ENCODE results near the gene REEP1.

The REEP1 gene

GRCh38 chr2:86253424-86253823 is 84.0 kb downstream of the REEP1 start:
- TF ChIP-seq POLR2AphosphoS5 (IDR thresholded peaks at IDR 0.05; ENCODE audit: low read depth, low read length) (no peak), SIN3A (IDR thresholded peaks at IDR 0.05; ENCODE audit: borderline replicate concordance, insufficient read depth, low read length) (no peak), FOXP2 (optimal IDR thresholded peaks at IDR 0.05; ENCODE audit: borderline replicate concordance, extremely low read depth, extremely low read length, insufficient read depth) (no peak), REST (IDR thresholded peaks at IDR 0.05; ENCODE audit: insufficient read depth in 1 of 2, low read depth in 2 of 2, low read length in 2 of 2) (no peak), TAF1 (IDR thresholded peaks at IDR 0.05; ENCODE audit: borderline replicate concordance, insufficient read depth, low read length) (no peak)

- TF ChIP-seq SIN3A (IDR thresholded peaks at IDR 0.05; ENCODE audit: borderline replicate concordance, insufficient read depth, low read length) (no peak), REST (IDR thresholded peaks at IDR 0.05; ENCODE audit: insufficient read depth in 1 of 2, low read depth in 2 of 2, low read length in 2 of 2) (no peak), TAF1 (IDR thresholded peaks at IDR 0.05; ENCODE audit: borderline replicate concordance, insufficient read depth, low read length) (no peak), FOXP2 (optimal IDR thresholded peaks at IDR 0.05; ENCODE audit: borderline replicate concordance, extremely low read depth, extremely low read length, insufficient read depth) (no peak), POLR2AphosphoS5 (IDR thresholded peaks at IDR 0.05; ENCODE audit: low read depth, low read length) (no peak)
Observed at GRCh38 chr2:86251840-86252266, 85.6 kb downstream of the REEP1 start.

- no peak for TF ChIP-seq SIN3A (IDR thresholded peaks at IDR 0.05; ENCODE audit: borderline replicate concordance, insufficient read depth, low read length)
- TF ChIP-seq REST (IDR thresholded peaks at IDR 0.05; ENCODE audit: insufficient read depth in 1 of 2, low read depth in 2 of 2, low read length in 2 of 2): no peak
- TF ChIP-seq FOXP2 (optimal IDR thresholded peaks at IDR 0.05; ENCODE audit: borderline replicate concordance, extremely low read depth, extremely low read length, insufficient read depth): no peak
- TF ChIP-seq TAF1 (IDR thresholded peaks at IDR 0.05; ENCODE audit: borderline replicate concordance, insufficient read depth, low read length): no peak
- no peak for TF ChIP-seq POLR2AphosphoS5 (IDR thresholded peaks at IDR 0.05; ENCODE audit: low read depth, low read length)
Observed at GRCh38 chr2:86249579-86250391, 87.6 kb downstream of the REEP1 start.

GRCh38 chr2:86249176-86249575 is 88.2 kb downstream of the REEP1 start:
- TF ChIP-seq SIN3A (IDR thresholded peaks at IDR 0.05; ENCODE audit: borderline replicate concordance, insufficient read depth, low read length): no peak
- TF ChIP-seq TAF1 (IDR thresholded peaks at IDR 0.05; ENCODE audit: borderline replicate concordance, insufficient read depth, low read length): no peak
- no peak for TF ChIP-seq POLR2AphosphoS5 (IDR thresholded peaks at IDR 0.05; ENCODE audit: low read depth, low read length)
- TF ChIP-seq FOXP2 (optimal IDR thresholded peaks at IDR 0.05; ENCODE audit: borderline replicate concordance, extremely low read depth, extremely low read length, insufficient read depth): no peak
- no peak for TF ChIP-seq REST (IDR thresholded peaks at IDR 0.05; ENCODE audit: insufficient read depth in 1 of 2, low read depth in 2 of 2, low read length in 2 of 2)

Measured in PFSK-1 (cell line).